H9 (cell line): Measurements from ENCODE around the gene PI16. TPM values are rescaled to one million over a fixed set of nuclear protein-coding genes. Genes with fewer than 3 reads are reported as not detected.

Experiments
- DNase-seq: peaks from one replicate; pipeline ENCODE4 v3.0.0-alpha.2; 2017
- H2AFZ ChIP-seq: one replicate; pipeline ENCODE4 v1.6.1; 2013; ENCODE audit warnings: mild to moderate bottlenecking, low read length, control low read depth, moderate library complexity
- H2AK5ac ChIP-seq: 2 replicates; pipeline ENCODE4 v1.6.1; 2013; ENCODE audit warnings: low read length, control low read depth, mixed read lengths; ENCODE audit not compliant: insufficient read length
- H2BK120ac ChIP-seq: one replicate; pipeline ENCODE4 v1.6.1; 2013; ENCODE audit warnings: low read depth, mild to moderate bottlenecking, low read length, control low read depth, inconsistent platforms; ENCODE audit not compliant: poor library complexity, severe bottlenecking
- H2BK12ac ChIP-seq: 2 replicates; pipeline ENCODE4 v1.6.1; 2013; ENCODE audit warnings: low read length, control low read depth, mixed read lengths, low read depth; ENCODE audit not compliant: insufficient read length
- H2BK15ac ChIP-seq: 2 replicates; pipeline ENCODE4 v1.6.1; 2013; ENCODE audit warnings: low read depth, low read length, control low read depth
- H2BK20ac ChIP-seq: one replicate; pipeline ENCODE4 v1.6.1; 2013; ENCODE audit warnings: low read depth, mild to moderate bottlenecking, low read length, control low read depth, inconsistent platforms; ENCODE audit not compliant: poor library complexity, severe bottlenecking
- H2BK5ac ChIP-seq: 2 replicates; pipeline ENCODE4 v1.6.1; 2013; ENCODE audit warnings: low read length, control low read depth, mixed read lengths; ENCODE audit not compliant: insufficient read length
- H3K14ac ChIP-seq: 2 replicates; pipeline ENCODE4 v1.6.1; 2013; ENCODE audit warnings: low read length, control low read depth; ENCODE audit not compliant: insufficient read depth
- H3K18ac ChIP-seq: 2 replicates; pipeline ENCODE4 v1.6.1; 2013; ENCODE audit warnings: low read depth, mild to moderate bottlenecking, mixed read lengths, low read length, control low read depth; ENCODE audit not compliant: insufficient read length
- H3K23ac ChIP-seq: 2 replicates; pipeline ENCODE4 v1.6.1; 2013; ENCODE audit warnings: low read length, control low read depth, mixed read lengths, low read depth; ENCODE audit not compliant: insufficient read length
- H3K23me2 ChIP-seq: 2 replicates; pipeline ENCODE4 v1.6.1; 2013; ENCODE audit warnings: low read depth, mild to moderate bottlenecking, mixed read lengths, low read length, control low read depth; ENCODE audit not compliant: insufficient read length, poor library complexity, severe bottlenecking
- H3K27ac ChIP-seq: 2 replicates; pipeline ENCODE4 v1.5.1; 2013; ENCODE audit warnings: low read length, control low read depth, mixed read lengths, low read depth; ENCODE audit not compliant: insufficient read length
- H3K27me3 ChIP-seq: 2 replicates; pipeline ENCODE4 v1.6.1; 2013; ENCODE audit warnings: low read length, control low read depth, inconsistent platforms; ENCODE audit not compliant: insufficient read depth
- H3K4ac ChIP-seq: 2 replicates; pipeline ENCODE4 v1.6.1; 2013; ENCODE audit warnings: low read depth, mild to moderate bottlenecking, control low read depth, inconsistent platforms, low read length, moderate library complexity
- H3K4me1 ChIP-seq: 2 replicates; pipeline ENCODE4 v1.6.1; 2013; ENCODE audit warnings: low read length, control low read depth, inconsistent platforms; ENCODE audit not compliant: insufficient read depth
- H3K4me2 ChIP-seq: 2 replicates; pipeline ENCODE4 v1.6.1; 2013; ENCODE audit warnings: low read length, control low read depth, mixed read lengths; ENCODE audit not compliant: insufficient read length, insufficient read depth
- H3K56ac ChIP-seq: 2 replicates; pipeline ENCODE4 v1.6.1; 2013; ENCODE audit warnings: low read depth, mild to moderate bottlenecking, mixed read lengths, low read length, control low read depth; ENCODE audit not compliant: insufficient read length
- H3K79me1 ChIP-seq: 2 replicates; pipeline ENCODE4 v1.6.1; 2013; ENCODE audit warnings: low read depth, mild to moderate bottlenecking, moderate library complexity, low read length, control low read depth, inconsistent platforms; ENCODE audit not compliant: insufficient read depth, poor library complexity, severe bottlenecking
- H3K79me2 ChIP-seq: 2 replicates; pipeline ENCODE4 v1.6.1; 2013; ENCODE audit warnings: low read length, control low read depth, inconsistent platforms; ENCODE audit not compliant: insufficient read depth
- H3K9ac ChIP-seq: 2 replicates; pipeline ENCODE4 v1.6.1; 2013; ENCODE audit warnings: low read length, control low read depth, mixed read lengths; ENCODE audit not compliant: insufficient read length; ENCODE audit errors: extremely low read depth
- H3K9me3 ChIP-seq: one replicate; pipeline ENCODE4 v1.6.1; 2013; ENCODE audit warnings: low read depth, low read length, inconsistent platforms; ENCODE audit not compliant: control insufficient read depth
- H3T11ph ChIP-seq: one replicate; pipeline ENCODE4 v1.6.1; 2013; ENCODE audit warnings: mild to moderate bottlenecking, low read length, control low read depth, inconsistent platforms
- H4K20me1 ChIP-seq: one replicate; pipeline ENCODE4 v1.6.1; 2013; ENCODE audit not compliant: control insufficient read depth, insufficient read length, insufficient read depth
- H4K5ac ChIP-seq: 2 replicates; pipeline ENCODE4 v1.6.1; 2013; ENCODE audit warnings: low read depth, mild to moderate bottlenecking, mixed read lengths, low read length, control low read depth; ENCODE audit not compliant: insufficient read length
- H4K8ac ChIP-seq: replicated peaks from 2 replicates; pipeline ENCODE4 v1.6.1; 2013; ENCODE audit warnings: low read length, control low read depth, mixed read lengths, low read depth; ENCODE audit not compliant: insufficient read length
- H4K91ac ChIP-seq: 2 replicates; pipeline ENCODE4 v1.6.1; 2013; ENCODE audit warnings: low read depth, mild to moderate bottlenecking, moderate library complexity, mixed read lengths, low read length, control low read depth; ENCODE audit not compliant: insufficient read length
- H3K27ac Mint-ChIP-seq, 3 experiments: 2 replicates in 2 of 3; 3 replicates in 1 of 3; pipeline ENCODE4 v1.8.0; 2020 to 2021; ENCODE audit warnings: mixed read lengths in 3 of 3, mild to moderate bottlenecking in 1 of 3, moderate library complexity in 1 of 3
- H3K27me3 Mint-ChIP-seq: 2 replicates; pipeline ENCODE4 v1.8.0; 2021; ENCODE audit warnings: low read depth, mild to moderate bottlenecking, moderate library complexity, mixed read lengths
- H3K36me3 Mint-ChIP-seq, 3 experiments: 2 replicates in 2 of 3; 3 replicates in 1 of 3; pipeline ENCODE4 v1.8.0; 2020 to 2021; ENCODE audit warnings: low read depth in 3 of 3, mixed read lengths in 3 of 3; ENCODE audit not compliant: insufficient read depth in 1 of 3
- H3K4me1 Mint-ChIP-seq, 2 experiments: 2 replicates each; pipeline ENCODE4 v1.8.0; 2020; ENCODE audit warnings: mixed read lengths in 2 of 2
- H3K4me3 Mint-ChIP-seq, 2 experiments: 2 replicates in 1 of 2; 3 replicates in 1 of 2; pipeline ENCODE4 v1.8.0; 2020 to 2021; ENCODE audit warnings: mild to moderate bottlenecking in 2 of 2, mixed read lengths in 2 of 2, moderate library complexity in 1 of 2
- H3K9me3 Mint-ChIP-seq, 2 experiments: 2 replicates in 1 of 2; 3 replicates in 1 of 2; pipeline ENCODE4 v1.8.0; 2020; ENCODE audit warnings: mild to moderate bottlenecking in 2 of 2, mixed read lengths in 2 of 2, moderate library complexity in 1 of 2
- WGBS: extraction: QIAGEN DNeasy Blood & Tissue Kit; methylation state at CpG from one replicate; pipeline ENCODE4 v1.1.7; 2013; ENCODE audit warnings: missing lambda C conversion rate, low lambda C conversion rate, mixed read lengths; ENCODE audit not compliant: insufficient read length; ENCODE audit errors: extremely low coverage; 5-methylcytosine and 5-hydroxymethylcytosine counted together
- total RNA-seq: library from RNA; stranded (reverse); gene quantifications from 2 replicates; pipeline ENCODE4 v1.2.1, GENCODE V29; 2021
- TF ChIP-seq, protein P1 (sequence below): fragments of 200-600 bp; sonication (generic); conservative IDR thresholded peaks from 3 replicates; pipeline ENCODE4 v1.8.0; 2021; ENCODE audit warnings: antibody characterized with exemption, mild to moderate bottlenecking

Gene PI16
- total RNA-seq, 1 experiment from 2014 or later: not detected

DNA sequence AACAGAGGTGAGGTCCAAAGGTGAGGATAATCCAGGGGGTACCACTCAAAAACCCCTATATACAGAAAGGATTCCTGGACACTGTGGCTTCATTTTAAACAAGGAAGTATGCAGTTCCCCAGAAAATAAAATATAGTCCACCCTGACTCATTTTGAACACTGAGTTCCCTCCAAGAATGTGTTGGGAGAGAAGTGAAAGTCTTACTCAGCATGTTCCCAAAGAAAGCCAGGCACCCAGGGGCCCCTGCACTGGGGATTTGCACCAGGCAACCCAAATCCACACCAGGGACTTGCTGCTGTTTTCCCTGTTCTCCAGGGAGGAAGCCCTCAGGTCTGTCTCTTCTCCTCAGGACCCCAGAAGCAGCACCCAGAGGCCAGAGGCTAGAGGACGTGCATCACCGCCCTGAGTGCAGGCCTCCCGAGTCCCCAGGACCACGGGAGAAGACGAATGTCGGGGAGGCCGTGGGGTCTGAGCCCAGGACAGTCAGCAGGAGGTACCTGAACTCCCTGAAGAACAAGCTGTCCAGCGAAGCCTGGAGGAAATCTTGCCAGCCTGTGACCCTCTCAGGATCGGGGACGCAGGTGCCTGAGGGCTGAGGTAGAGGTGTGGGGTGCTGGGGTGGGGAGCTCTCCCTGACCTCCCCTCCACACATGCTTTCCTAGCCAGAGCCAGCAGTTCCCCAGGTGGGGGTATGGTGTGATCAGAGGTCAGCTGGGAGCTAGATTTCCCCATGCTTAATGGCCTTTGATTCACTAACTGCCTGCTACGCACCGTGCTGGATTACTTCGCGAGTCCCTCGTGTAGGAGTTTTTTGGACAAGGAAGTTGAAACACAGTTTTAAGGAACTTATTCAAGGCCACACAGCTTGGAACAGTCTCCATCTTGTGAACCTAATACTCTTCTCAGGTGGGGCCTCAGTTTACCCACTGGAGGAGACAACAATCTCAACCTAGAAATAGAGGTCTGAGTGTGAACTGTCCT is 54.2 kb downstream of the PI16 start:
- no peak overlapping the region for H2AFZ ChIP-seq
- no peaks in the 10 kb centered on the region for H3K4me1 ChIP-seq
- no peak overlapping the region for H2AK5ac ChIP-seq
- H3K18ac ChIP-seq: no peak overlapping the region
- no peaks in the 10 kb centered on the region for H3K79me2 ChIP-seq
- no peaks in the 10 kb centered on the region for H3K79me1 ChIP-seq
- Mint-ChIP-seq H3K9me3 (peaks cover 0 to 4% of the 10 kb centered on the region in 2 experiments; a peak in 2 of 5 replicates), H3K4me1 (peaks cover 0 to 5% of the 10 kb centered on the region in 2 experiments; a peak in 1 of 4 replicates), H3K4me3 (no peak overlapping the region), H3K36me3 (no peaks in the 10 kb centered on the region), H3K27me3 (no peaks in the 10 kb centered on the region), H3K27ac (no peak overlapping the region; a peak in 1 of 7 replicates)
- no peak overlapping the region for H4K91ac ChIP-seq
- no peaks in the 10 kb centered on the region for H4K20me1 ChIP-seq
- no peak overlapping the region for H2BK15ac ChIP-seq
- no peaks in the 10 kb centered on the region for H3K27me3 ChIP-seq
- H2BK12ac ChIP-seq: no peak overlapping the region
- no peak overlapping the region for H3T11ph ChIP-seq
- no peak overlapping the region for H2BK120ac ChIP-seq
- H3K4me2 ChIP-seq: no peak overlapping the region
- no peak for DNase-seq
- no peaks in the 10 kb centered on the region for H3K9me3 ChIP-seq
- H4K8ac ChIP-seq: no peak overlapping the region
- H3K14ac ChIP-seq: no peak overlapping the region; the same call in 1 of the 2 replicates
- H3K4ac ChIP-seq: no peak overlapping the region
- H2BK20ac ChIP-seq: no peak overlapping the region
- no CpG with 5 or more reads among the region's 15 CpGs for WGBS
- no peak overlapping the region for H2BK5ac ChIP-seq
- H3K9ac ChIP-seq: no peak overlapping the region
- H3K23me2 ChIP-seq: no peaks in the 10 kb centered on the region
- no peak overlapping the region for H3K23ac ChIP-seq
- H3K56ac ChIP-seq: no peak overlapping the region
- no peak overlapping the region for H3K27ac ChIP-seq
- TF ChIP-seq, protein P1, sequence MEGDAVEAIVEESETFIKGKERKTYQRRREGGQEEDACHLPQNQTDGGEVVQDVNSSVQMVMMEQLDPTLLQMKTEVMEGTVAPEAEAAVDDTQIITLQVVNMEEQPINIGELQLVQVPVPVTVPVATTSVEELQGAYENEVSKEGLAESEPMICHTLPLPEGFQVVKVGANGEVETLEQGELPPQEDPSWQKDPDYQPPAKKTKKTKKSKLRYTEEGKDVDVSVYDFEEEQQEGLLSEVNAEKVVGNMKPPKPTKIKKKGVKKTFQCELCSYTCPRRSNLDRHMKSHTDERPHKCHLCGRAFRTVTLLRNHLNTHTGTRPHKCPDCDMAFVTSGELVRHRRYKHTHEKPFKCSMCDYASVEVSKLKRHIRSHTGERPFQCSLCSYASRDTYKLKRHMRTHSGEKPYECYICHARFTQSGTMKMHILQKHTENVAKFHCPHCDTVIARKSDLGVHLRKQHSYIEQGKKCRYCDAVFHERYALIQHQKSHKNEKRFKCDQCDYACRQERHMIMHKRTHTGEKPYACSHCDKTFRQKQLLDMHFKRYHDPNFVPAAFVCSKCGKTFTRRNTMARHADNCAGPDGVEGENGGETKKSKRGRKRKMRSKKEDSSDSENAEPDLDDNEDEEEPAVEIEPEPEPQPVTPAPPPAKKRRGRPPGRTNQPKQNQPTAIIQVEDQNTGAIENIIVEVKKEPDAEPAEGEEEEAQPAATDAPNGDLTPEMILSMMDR: no peak
- H4K5ac ChIP-seq: no peak overlapping the region
